Stimulated activated CD8-positive, alpha-beta memory T cell treated with anti-CD3 and anti-CD28 coated beads, Interleukin-2, amount 100 ng/mL, for 1 hour (primary cell): ENCODE results near the gene KEAP1.
"Not testable (repeated sequence)": the region's sequence is repeated elsewhere in the genome, so short reads cannot be mapped to it uniquely, and the experiment has no call there.

Source experiments
- DNase-seq, 2 donors: peaks; one replicate each; pipeline ENCODE4 v3.0.0-alpha.2; 2020; ENCODE audit warnings: low read depth in 2 of 2

KEAP1 gene

GRCh38 chr19:10499550-10500246 is 3.5 kb downstream of the KEAP1 start:
- DNase-seq: no peak

DNA sequence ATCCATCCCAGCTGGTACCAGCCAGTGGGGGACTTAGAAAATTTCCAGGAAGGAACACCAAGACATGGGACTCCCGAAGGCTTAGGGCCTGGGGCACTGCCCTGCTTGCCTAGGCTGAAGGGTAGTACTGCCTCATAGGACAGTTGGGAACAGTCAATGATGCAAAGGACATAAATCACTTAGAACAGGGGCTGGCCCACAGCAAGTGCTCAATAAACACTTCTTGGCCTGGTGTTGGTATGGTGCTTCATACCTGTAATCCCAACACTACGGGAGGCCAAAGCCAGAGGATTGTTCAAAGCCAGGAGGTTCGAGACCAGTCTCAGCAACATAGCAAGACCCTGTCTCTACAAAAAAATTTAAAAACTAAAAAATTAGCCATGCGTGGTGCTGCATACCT is 5.8 kb downstream of the KEAP1 start:
- DNase-seq: no peak

DNA sequence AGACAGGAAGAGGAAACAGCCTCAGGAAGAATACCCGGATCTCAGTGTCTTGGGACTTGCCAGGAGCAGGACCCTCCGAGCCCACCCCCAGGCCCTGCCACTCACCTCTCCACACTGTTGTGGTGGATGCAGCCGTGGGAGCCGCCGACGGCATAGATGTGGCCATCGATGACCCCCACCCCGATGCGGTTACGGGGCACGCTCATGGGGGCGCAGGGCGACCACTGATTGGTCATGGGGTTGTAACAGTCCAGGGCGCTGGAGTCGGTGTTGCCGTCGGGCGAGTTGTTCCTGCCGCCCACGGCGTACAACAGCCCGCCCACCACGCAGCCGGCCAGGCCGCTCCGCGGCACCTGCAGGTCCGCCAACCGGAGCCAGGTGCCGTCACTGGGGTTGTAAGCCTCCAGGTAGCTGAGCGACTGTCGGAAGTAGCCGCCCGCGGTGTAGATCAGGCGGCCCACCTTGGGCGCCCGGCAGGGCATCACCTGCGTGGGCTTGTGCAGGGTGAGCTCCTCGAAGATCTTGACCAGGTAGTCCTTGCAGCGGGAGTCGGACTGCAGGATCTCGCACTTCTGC is 11.6 kb downstream of the KEAP1 start:
- DNase-seq: no peak

DNA sequence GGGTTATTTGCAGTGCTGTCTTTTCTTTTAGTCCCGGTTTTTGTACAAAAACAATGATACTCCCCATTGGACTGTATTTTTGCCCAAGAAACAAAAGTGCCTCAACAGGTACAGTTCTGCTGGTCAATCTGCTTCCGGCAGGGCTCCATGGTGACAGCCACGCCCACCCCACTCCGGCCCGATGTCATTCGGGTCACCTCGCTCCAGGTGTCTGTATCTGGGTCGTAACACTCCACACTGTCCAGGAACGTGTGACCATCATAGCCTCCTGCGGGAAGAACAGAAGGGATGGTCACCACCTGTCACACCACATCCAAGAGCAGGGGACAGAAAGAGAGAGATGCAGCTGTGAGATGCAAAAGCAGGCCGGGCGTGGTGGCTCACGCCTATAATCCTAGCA is 16.6 kb downstream of the KEAP1 start:
- no peak for DNase-seq

DNA sequence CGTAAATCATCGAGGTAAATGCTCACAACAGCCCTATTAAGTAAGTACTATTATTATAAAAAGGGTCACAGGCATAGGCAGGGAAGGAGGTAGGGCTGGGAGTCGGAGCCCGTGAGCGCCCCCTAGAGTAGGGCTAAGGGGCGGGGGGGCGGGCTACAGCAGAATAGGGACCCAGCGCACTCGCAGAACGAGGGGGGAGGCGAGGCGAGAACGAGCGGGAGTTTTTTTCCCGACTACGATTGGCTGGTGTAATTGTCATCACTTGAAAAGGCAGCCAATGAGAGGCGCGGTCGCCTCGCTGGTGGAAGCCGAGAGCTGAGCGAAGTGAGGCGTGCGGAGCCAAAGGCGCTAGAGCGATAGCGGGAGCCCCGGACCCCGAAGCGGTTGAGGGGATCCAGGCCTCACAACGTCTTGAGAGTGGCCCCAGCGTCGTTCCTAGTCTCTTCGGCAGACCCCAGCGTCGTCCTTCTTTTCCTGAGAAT is 24.2 kb downstream of the KEAP1 start:
- peak; percentile 68 to 77 for DNase-seq

GRCh38 chr19:10478476-10478875 is 24.7 kb downstream of the KEAP1 start:
- no peak for DNase-seq

DNA sequence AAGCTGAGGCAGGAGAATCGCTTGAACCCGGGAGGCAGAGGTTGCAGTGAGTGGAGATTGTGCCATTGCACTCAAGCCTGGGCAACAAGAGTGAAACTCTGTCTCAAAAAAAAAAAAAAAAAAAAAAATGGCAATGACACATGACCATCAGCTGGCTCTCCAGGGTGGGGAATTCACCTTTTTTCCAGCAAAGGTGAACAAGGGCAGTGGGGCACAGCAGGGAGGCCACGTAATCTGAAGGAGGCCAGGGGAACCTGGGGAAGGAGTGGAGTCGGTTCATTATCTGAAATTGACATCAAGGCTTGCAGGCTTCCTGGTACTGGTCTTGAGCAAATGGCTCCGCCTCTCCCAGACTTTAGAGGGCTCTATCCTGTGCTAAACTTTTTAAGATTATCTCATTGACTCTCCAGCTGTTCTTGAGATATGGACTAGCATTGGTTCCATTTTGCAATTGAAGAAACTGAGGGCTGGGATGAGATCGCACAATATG is 28.1 kb downstream of the KEAP1 start:
- DNase-seq: no peak

- DNase-seq: no peak
These were observed 30.0 kb downstream of the KEAP1 start for GRCh38 chr19:10473192-10473591.

- DNase-seq: no peak
These were observed 31.2 kb downstream of the KEAP1 start for GRCh38 chr19:10471909-10472308.

- DNase-seq: no peak
These were observed 35.0 kb downstream of the KEAP1 start for GRCh38 chr19:10468133-10468532.

- no peak for DNase-seq
These were observed 36.0 kb downstream of the KEAP1 start for GRCh38 chr19:10467104-10467706.

DNA sequence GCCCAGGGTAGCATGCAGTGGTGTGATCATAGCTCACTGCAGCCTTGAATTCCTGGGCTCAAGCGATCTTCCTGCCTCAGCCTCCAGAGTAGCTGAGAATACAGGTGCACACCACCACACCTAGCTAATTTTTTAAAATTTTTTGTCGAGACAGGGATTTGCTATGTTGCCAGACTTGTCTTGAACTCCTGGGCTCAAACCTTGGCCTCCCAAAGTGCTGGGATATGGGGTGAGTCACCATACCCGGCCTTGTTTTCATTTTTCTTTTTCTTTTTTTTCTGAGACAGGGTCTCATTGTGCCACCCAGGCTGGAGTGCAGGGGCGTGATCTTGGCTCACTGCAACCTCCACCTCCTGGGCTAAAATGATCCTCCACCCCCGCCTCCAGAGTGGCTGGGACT is 38.7 kb downstream of the KEAP1 start:
- no peak for DNase-seq

- no peak for DNase-seq
These were observed 40.6 kb downstream of the KEAP1 start for GRCh38 chr19:10462557-10462956.

DNA sequence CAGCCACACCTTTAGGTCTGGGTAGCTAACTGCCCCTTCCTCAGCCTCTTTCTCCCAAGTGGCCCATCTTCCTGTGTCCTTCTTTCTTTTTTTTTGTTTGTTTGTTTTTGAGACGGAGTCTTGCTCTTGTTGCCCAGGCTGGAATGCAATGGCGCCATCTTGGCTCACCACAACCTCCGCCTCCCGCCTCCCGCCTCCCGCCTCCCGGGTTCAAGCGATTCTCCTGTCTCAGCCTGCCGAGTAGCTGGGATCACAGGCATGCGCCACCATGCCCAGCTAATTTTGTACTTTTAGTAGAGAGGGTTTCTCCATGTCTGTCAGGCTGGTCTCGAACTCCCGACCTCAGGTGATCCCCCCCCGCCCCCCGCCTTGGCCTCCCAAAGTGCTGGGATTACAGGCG is 41.1 kb downstream of the KEAP1 start:
- DNase-seq: not testable (repeated sequence)

- peak; percentile 63 to 73 for DNase-seq
These were observed 41.9 kb downstream of the KEAP1 start for GRCh38 chr19:10461047-10461949.

DNA sequence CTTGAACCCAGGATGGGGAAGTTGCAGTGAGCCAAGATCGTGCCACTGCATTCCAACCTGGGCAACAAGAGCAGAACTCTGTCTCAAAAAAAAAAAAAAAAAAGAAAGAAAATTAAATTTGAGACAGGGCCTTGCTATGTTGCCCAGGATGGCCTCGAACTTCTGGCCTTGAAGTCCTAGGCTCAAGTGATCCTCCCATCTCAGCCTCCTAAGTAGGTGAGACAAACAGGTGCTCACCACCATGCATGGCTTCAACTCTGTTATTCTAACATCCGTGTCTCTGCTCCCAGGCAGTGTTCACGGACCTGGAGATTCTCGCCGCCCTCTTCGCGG is 42.5 kb downstream of the KEAP1 start:
- no peak for DNase-seq

GRCh38 chr19:10458733-10459132 is 44.4 kb downstream of the KEAP1 start:
- DNase-seq: not testable (repeated sequence)

GRCh38 chr19:10454267-10454666 is 48.9 kb downstream of the KEAP1 start:
- DNase-seq: no peak

DNA sequence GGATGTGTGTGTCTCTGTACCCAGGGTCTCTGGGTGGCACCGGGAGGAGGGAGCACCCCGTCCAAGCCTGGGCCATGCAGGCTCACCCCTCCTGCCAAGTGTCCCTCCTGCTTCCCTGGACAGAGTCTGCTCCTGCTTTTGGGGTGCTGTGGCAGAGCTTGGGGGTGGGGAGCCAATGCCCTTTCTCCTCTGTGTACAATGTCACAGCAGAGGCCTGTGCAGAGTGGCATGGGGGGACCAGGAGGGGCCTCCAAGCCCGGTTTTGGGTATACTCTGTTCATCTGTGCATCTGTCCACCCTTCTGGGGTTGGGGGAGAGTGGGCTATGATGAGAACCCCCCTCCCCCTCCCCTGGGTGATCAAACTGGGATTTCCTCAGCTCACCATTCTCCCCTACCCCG is 49.3 kb downstream of the KEAP1 start:
- no peak for DNase-seq

GRCh38 chr19:10452726-10453618 is 50.2 kb downstream of the KEAP1 start:
- no peak for DNase-seq
